K562 (cell line): Measurements from ENCODE around the gene ZNF718. TPM values are rescaled to one million over a fixed set of nuclear protein-coding genes. Genes with fewer than 3 reads are reported as not detected.

Source experiments
- ASH1L ChIP-seq: fragments of 450-650 bp; IDR thresholded peaks from 2 replicates; pipeline ENCODE4 v1.6.1; 2018; ENCODE audit warnings: borderline replicate concordance, mild to moderate bottlenecking, low read depth; ENCODE audit not compliant: partially characterized antibody
- FOXP4 ChIP-seq: sonication (generic); formaldehyde crosslinking; IDR thresholded peaks from 2 replicates; pipeline ENCODE4 v1.8.0; 2022; ENCODE audit warnings: mild to moderate bottlenecking, missing genetic modification reagents, borderline replicate concordance
- GABPB1 ChIP-seq: sonication (generic); formaldehyde crosslinking; IDR thresholded peaks from 2 replicates; pipeline ENCODE4 v1.8.0; 2022; ENCODE audit warnings: mild to moderate bottlenecking, missing genetic modification reagents
- MAZ ChIP-seq, 2 experiments: fragments of 450-650 bp in 1 of 2; sonication (generic) in 1 of 2; formaldehyde crosslinking; IDR thresholded peaks in 1 of 2; conservative IDR thresholded peaks in 1 of 2; 2 replicates each; pipeline versions ENCODE4 v1.4.0 to v1.5.0; 2020; ENCODE audit warnings: mild to moderate bottlenecking in 1 of 2, missing genetic modification reagents in 1 of 2
- MNT ChIP-seq, 2 experiments: fragments of 450-650 bp; conservative IDR thresholded peaks; 2 replicates each; pipeline ENCODE4 v1.6.1; 2017; ENCODE audit warnings: mild to moderate bottlenecking in 2 of 2, moderate library complexity in 2 of 2
- MTA3 ChIP-seq: fragments of 450-650 bp; formaldehyde crosslinking; IDR thresholded peaks from 2 replicates; pipeline ENCODE4 v1.6.1; 2017; ENCODE audit warnings: mild to moderate bottlenecking, borderline replicate concordance
- NBN ChIP-seq: fragments of 450-650 bp; IDR thresholded peaks from 2 replicates; pipeline ENCODE4 v1.6.1; 2016; ENCODE audit warnings: low read depth, mild to moderate bottlenecking
- PKNOX1 ChIP-seq: fragments of 450-650 bp; IDR thresholded peaks from 2 replicates; pipeline ENCODE4 v1.6.1; 2016
- POLR2H ChIP-seq: IDR thresholded peaks from 2 replicates; pipeline ENCODE4 v1.6.1; 2016; ENCODE audit warnings: missing genetic modification characterization, low read depth, mild to moderate bottlenecking, control low read depth, missing compliant biosample characterization, moderate library complexity
- PPARD ChIP-seq: fragments of 250-450 bp; sonication (Bioruptor Pico); IDR thresholded peaks from 2 replicates; pipeline ENCODE4 v1.8.0; 2022; ENCODE audit warnings: inconsistent platforms, mild to moderate bottlenecking, moderate library complexity
- PYGO2 ChIP-seq: fragments of 450-650 bp; IDR thresholded peaks from 2 replicates; pipeline ENCODE4 v1.6.1; 2016; ENCODE audit warnings: mild to moderate bottlenecking, missing genetic modification characterization, moderate library complexity, missing compliant biosample characterization
- SRSF1 ChIP-seq: fragments of 200-400 bp; formaldehyde crosslinking; IDR thresholded peaks from 2 replicates; pipeline ENCODE4 v1.6.1; 2017; ENCODE audit warnings: mild to moderate bottlenecking, low read depth, low read length, moderate library complexity
- UBTF ChIP-seq, 2 experiments: IDR thresholded peaks; 2 replicates each; pipeline ENCODE4 v1.6.1; 2012; ENCODE audit warnings: improper control_type of control experiment in 2 of 2, low read depth in 2 of 2, low read length in 2 of 2, borderline replicate concordance in 1 of 2
- ZC3H8 ChIP-seq: fragments of 450-650 bp; IDR thresholded peaks from 2 replicates; pipeline ENCODE4 v1.6.1; 2017
- ZNF347 ChIP-seq: fragments of 450-650 bp; formaldehyde crosslinking; IDR thresholded peaks from 2 replicates; pipeline ENCODE4 v1.4.0; 2020; ENCODE audit warnings: low read depth, mild to moderate bottlenecking, moderate library complexity
- ZNF511 ChIP-seq: sonication (generic); formaldehyde crosslinking; IDR thresholded peaks from 2 replicates; pipeline ENCODE4 v1.8.0; 2022; ENCODE audit warnings: mild to moderate bottlenecking, missing genetic modification reagents
- polyA plus RNA-seq, 8 experiments: library from polyadenylated mRNA; depleted of rRNA in 4 of 8; stranded (reverse) in 5 of 8; unstranded in 3 of 8; fragments of >200 nt; fragmentation: Nextera tagmentation in 2 of 8; fragmentation: Illumina TruSeq in 1 of 8; extraction: Ambion mirVana in 2 of 8; extraction: Trizol in 1 of 8; gene quantifications; 2 replicates each; pipeline versions ENCODE4 v1.2.1 to v1.2.3, GENCODE V29; 2011 to 2014; ENCODE audit warnings: inconsistent platforms in 1 of 8, missing spikeins in 1 of 8
- total RNA-seq, 7 experiments: library from RNA; depleted of rRNA in 6 of 7; stranded (reverse); fragments of >200 nt in 6 of 7; fragmentation: Illumina TruSeq in 2 of 7; extraction: Trizol in 2 of 7; gene quantifications; 2 replicates each; pipeline versions ENCODE4 v1.2.1 to v1.2.3, GENCODE V29; 2011 to 2021; ENCODE audit warnings: low replicate concordance in 1 of 7

The ZNF718 gene
- total and polyA plus RNA-seq, 9 of the 15 experiments (the other 6 are each of a cell fraction or from before 2014, with no cell fraction given): 1.00 to 5.3 (median 2.7) TPM

- TF ChIP-seq POLR2H (tag) (peak; percentile 93), PYGO2 (tag) (no peak), PKNOX1 (peak; percentile 100), MTA3 (peak; percentile 28; the same call in 1 of the 2 replicates), ZC3H8 (no peak), UBTF (IDR thresholded peaks at IDR 0.05; ENCODE audit: borderline replicate concordance in 1 of 2, low read depth in 2 of 2, low read length in 2 of 2) (0 out of 4 replicates have a peak, but pooled peaks of 1 of the 2 experiments have one; percentile 44), ASH1L (peak; percentile 86), SRSF1 (no peak), ZNF511 (CRISPR knock-in tag) (no peak), GABPB1 (CRISPR knock-in tag) (peak; percentile 41; the same call in 1 of the 2 replicates), MNT (conservative IDR thresholded peaks at IDR 0.05) (peak in 1 of 2 experiments; percentile 14; a peak in 1 of 4 replicates), FOXP4 (CRISPR knock-in tag) (0 out of 2 replicates have a peak, but pooled peaks have one; percentile 39), MAZ (CRISPR knock-in tag; conservative IDR thresholded peaks at IDR 0.05 in 1 of 2, IDR thresholded peaks at IDR 0.05 in 1 of 2) (peak; percentile 38 to 70; a peak in 2 of 4 replicates), NBN (peak; percentile 62), PPARD (no peak), ZNF347 (no peak)
These were observed at the start of gene ZNF718 (continued) for GRCh38 chr4:124275-125081.
